NCI-H2029 treated with DMSO at 0.1 percent for 48 hours (cell line): ENCODE measurements around the gene TP53TG5.
A peak's percentile ranks its signal among the peaks of the same experiment; 100 is the strongest.
"Not testable (repeated sequence)": the region's sequence is repeated elsewhere in the genome, so short reads cannot be mapped to it uniquely, and the experiment has no call there.

Source experiments
- DNase-seq: peaks from one replicate; lab custom pipeline; 2025; lab: John Stamatoyannopoulos, UW

Gene TP53TG5

GRCh38 chr20:45366192-45366591 lies 11.9 kb downstream of the TP53TG5 start:
- DNase-seq = no peak

- no peak for DNase-seq
These were observed 12.6 kb downstream of the TP53TG5 start for GRCh38 chr20:45365444-45365970.

GRCh38 chr20:45363611-45364492 lies 14.3 kb downstream of the TP53TG5 start:
- DNase-seq = no peak

GRCh38 chr20:45362804-45363610 lies 15.1 kb downstream of the TP53TG5 start, which contains the start of gene SYS1:
Gene SYS1 (plus strand): TSS chr20:45363156. CDS start chr20:45363532, 376 bp downstream.
- peak; percentile 99 for DNase-seq

- no peak for DNase-seq
These were observed 16.3 kb downstream of the TP53TG5 start for GRCh38 chr20:45361793-45362192.

GRCh38 chr20:45359406-45360148 lies 18.5 kb downstream of the TP53TG5 start:
- no peak for DNase-seq

GRCh38 chr20:45359069-45359405 lies 19.1 kb downstream of the TP53TG5 start:
- DNase-seq = no peak

GRCh38 chr20:45358282-45359068 lies 19.6 kb downstream of the TP53TG5 start:
- peak; percentile 93 for DNase-seq

GRCh38 chr20:45355209-45356084 lies 22.7 kb downstream of the TP53TG5 start:
- no peak for DNase-seq

- no peak for DNase-seq
These were observed 23.5 kb downstream of the TP53TG5 start for GRCh38 chr20:45354423-45355208.

GRCh38 chr20:45353746-45354145 lies 24.4 kb downstream of the TP53TG5 start:
- no peak for DNase-seq

- DNase-seq = no peak
These were observed 25.4 kb downstream of the TP53TG5 start for GRCh38 chr20:45352729-45353128.

- DNase-seq = not testable (repeated sequence)
These were observed 27.3 kb downstream of the TP53TG5 start for GRCh38 chr20:45350795-45351194.

- no peak for DNase-seq
These were observed 27.9 kb downstream of the TP53TG5 start for GRCh38 chr20:45350217-45350616.

- no peak for DNase-seq
These were observed 30.0 kb downstream of the TP53TG5 start, which contains the start of gene SDC4 for GRCh38 chr20:45347936-45348778. Gene SDC4 (minus strand): TSS chr20:45348424. CDS start chr20:45348384, 40 bp downstream.

- DNase-seq = no peak
These were observed 30.7 kb downstream of the TP53TG5 start for GRCh38 chr20:45347297-45347935.

GRCh38 chr20:45346851-45347250 lies 31.3 kb downstream of the TP53TG5 start:
- no peak for DNase-seq

GRCh38 chr20:45346291-45346718 lies 31.8 kb downstream of the TP53TG5 start:
- DNase-seq = no peak
